Kasumi-1 (cell line): ENCODE data around the gene ADRA2C.
"Not testable (repeated sequence)": the region's sequence is repeated elsewhere in the genome, so short reads cannot be mapped to it uniquely, and the experiment has no call there.

Experiments
- DNase-seq, 2 experiments: peaks; one replicate each; lab custom pipeline; 2025; lab: John Stamatoyannopoulos, UW

ADRA2C gene

GRCh38 chr4:3813151-3814052, 47.2 kb downstream of the ADRA2C start:
- DNase-seq: no peak

- no peak for DNase-seq
Observed at GRCh38 chr4:3814053-3814570, 47.9 kb downstream of the ADRA2C start.

GRCh38 chr4:3814838-3815237, 48.7 kb downstream of the ADRA2C start:
- not testable (repeated sequence) for DNase-seq

GRCh38 chr4:3816256-3816825, 50.2 kb downstream of the ADRA2C start:
- DNase-seq: no peak

GRCh38 chr4:3816983-3817960, 51.1 kb downstream of the ADRA2C start:
- no peak for DNase-seq
